IPS-15b (cell line): ENCODE data around the gene HOXA2.

Experiments used
- H3K27me3 ChIP-seq: one replicate; pipeline ENCODE4 v1.6.1; 2013; ENCODE audit warnings: low read length; ENCODE audit not compliant: control insufficient read depth, insufficient read depth
- H3K36me3 ChIP-seq: one replicate; pipeline ENCODE4 v1.6.1; 2013; ENCODE audit warnings: low read length; ENCODE audit not compliant: control insufficient read depth, insufficient read depth
- H3K4me1 ChIP-seq: one replicate; pipeline ENCODE4 v1.6.1; 2013; ENCODE audit warnings: mild to moderate bottlenecking, low read length; ENCODE audit not compliant: control insufficient read depth, insufficient read depth
- H3K4me3 ChIP-seq: one replicate; pipeline ENCODE4 v1.5.1; 2013; ENCODE audit warnings: low read depth, low read length
- H3K9ac ChIP-seq: one replicate; pipeline ENCODE4 v1.6.1; 2013; ENCODE audit warnings: low read depth, mild to moderate bottlenecking, low read length
- H3K9me3 ChIP-seq: one replicate; pipeline ENCODE4 v1.6.1; 2013; ENCODE audit warnings: mild to moderate bottlenecking, low read length; ENCODE audit not compliant: control insufficient read depth, insufficient read depth

Gene HOXA2

GRCh38 chr7:27128776-27129728 is 26.6 kb upstream of the HOXA2 start:
- H3K27me3 ChIP-seq: peaks cover 92% of the 10 kb centered on the region
- H3K4me3 ChIP-seq: peak overlapping the region; percentile 3
- H3K9me3 ChIP-seq: no peaks in the 10 kb centered on the region
- H3K9ac ChIP-seq: no peak overlapping the region
- H3K4me1 ChIP-seq: no peaks in the 10 kb centered on the region
- H3K36me3 ChIP-seq: no peaks in the 10 kb centered on the region

DNA sequence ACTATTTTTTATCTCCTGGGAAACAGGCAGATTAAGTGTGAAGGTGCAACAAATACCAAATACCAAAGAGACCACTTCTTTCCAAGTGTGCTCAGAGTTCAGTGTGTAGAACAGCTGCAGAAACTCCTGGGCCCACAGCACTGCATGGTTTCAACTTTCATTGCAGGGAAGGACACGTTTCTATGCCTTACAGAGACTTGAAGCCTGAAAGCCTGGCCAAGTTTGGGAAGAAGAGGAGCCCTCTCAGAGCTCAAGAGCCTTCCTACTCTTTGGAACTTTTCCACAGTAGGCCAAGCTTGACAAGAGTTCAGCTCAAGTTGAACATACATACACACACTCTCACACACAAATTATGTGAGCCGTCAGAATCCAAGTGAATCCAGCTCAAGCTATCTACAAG is 25.6 kb upstream of the HOXA2 start:
- no peaks in the 10 kb centered on the region for H3K9me3 ChIP-seq
- H3K36me3 ChIP-seq: no peaks in the 10 kb centered on the region
- H3K9ac ChIP-seq: no peak overlapping the region
- H3K4me3 ChIP-seq: peak overlapping the region; percentile 14
- H3K27me3 ChIP-seq: peaks cover 92% of the 10 kb centered on the region
- H3K4me1 ChIP-seq: no peaks in the 10 kb centered on the region

GRCh38 chr7:27126596-27127327 is 24.3 kb upstream of the HOXA2 start:
- H3K4me3 ChIP-seq: no peak overlapping the region
- no peaks in the 10 kb centered on the region for H3K9me3 ChIP-seq
- H3K4me1 ChIP-seq: no peaks in the 10 kb centered on the region
- peaks cover 92% of the 10 kb centered on the region for H3K27me3 ChIP-seq
- H3K9ac ChIP-seq: no peak overlapping the region
- no peaks in the 10 kb centered on the region for H3K36me3 ChIP-seq

DNA sequence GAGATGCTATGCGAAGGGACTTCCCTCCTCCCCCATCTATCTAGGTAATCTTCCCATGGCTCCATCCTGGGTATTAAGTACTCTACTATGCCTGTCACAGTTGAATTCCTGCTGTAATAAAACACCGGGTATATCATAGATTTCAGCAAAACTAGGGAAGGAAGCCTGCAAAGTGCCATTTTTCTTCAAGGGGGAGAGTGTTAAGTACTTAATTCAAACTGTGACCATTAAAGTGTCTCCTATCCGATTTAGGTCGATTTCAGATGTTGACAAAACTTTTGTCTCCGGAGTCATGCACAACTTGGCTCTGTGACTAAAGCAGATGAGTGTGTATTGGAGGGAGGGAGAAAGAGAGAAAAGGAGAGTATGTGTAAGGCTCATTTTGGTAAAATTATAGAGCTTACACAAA is 23.5 kb upstream of the HOXA2 start:
- no peaks in the 10 kb centered on the region for H3K4me1 ChIP-seq
- no peaks in the 10 kb centered on the region for H3K36me3 ChIP-seq
- peaks cover 92% of the 10 kb centered on the region for H3K27me3 ChIP-seq
- H3K4me3 ChIP-seq: no peak overlapping the region
- H3K9ac ChIP-seq: no peak overlapping the region
- no peaks in the 10 kb centered on the region for H3K9me3 ChIP-seq

GRCh38 chr7:27124902-27125689 is 22.6 kb upstream of the HOXA2 start:
- H3K4me1 ChIP-seq: no peaks in the 10 kb centered on the region
- H3K9ac ChIP-seq: no peak overlapping the region
- H3K36me3 ChIP-seq: no peaks in the 10 kb centered on the region
- H3K9me3 ChIP-seq: no peaks in the 10 kb centered on the region
- peak overlapping the region; percentile 33 for H3K4me3 ChIP-seq
- peaks cover 100% of the 10 kb centered on the region for H3K27me3 ChIP-seq

GRCh38 chr7:27124096-27124901 is 21.8 kb upstream of the HOXA2 start:
- H3K4me1 ChIP-seq: no peaks in the 10 kb centered on the region
- H3K4me3 ChIP-seq: peak overlapping the region; percentile 33
- peaks cover 100% of the 10 kb centered on the region for H3K27me3 ChIP-seq
- no peaks in the 10 kb centered on the region for H3K36me3 ChIP-seq
- H3K9me3 ChIP-seq: no peaks in the 10 kb centered on the region
- H3K9ac ChIP-seq: no peak overlapping the region

- Histone ChIP-seq H3K4me3 (peak overlapping the region; percentile 33), H3K4me1 (no peaks in the 10 kb centered on the region), H3K27me3 (peaks cover 100% of the 10 kb centered on the region), H3K9me3 (no peaks in the 10 kb centered on the region), H3K9ac (no peak overlapping the region), H3K36me3 (no peaks in the 10 kb centered on the region)
Measured at GRCh38 chr7:27123477-27124053, 21.1 kb upstream of the HOXA2 start.

DNA sequence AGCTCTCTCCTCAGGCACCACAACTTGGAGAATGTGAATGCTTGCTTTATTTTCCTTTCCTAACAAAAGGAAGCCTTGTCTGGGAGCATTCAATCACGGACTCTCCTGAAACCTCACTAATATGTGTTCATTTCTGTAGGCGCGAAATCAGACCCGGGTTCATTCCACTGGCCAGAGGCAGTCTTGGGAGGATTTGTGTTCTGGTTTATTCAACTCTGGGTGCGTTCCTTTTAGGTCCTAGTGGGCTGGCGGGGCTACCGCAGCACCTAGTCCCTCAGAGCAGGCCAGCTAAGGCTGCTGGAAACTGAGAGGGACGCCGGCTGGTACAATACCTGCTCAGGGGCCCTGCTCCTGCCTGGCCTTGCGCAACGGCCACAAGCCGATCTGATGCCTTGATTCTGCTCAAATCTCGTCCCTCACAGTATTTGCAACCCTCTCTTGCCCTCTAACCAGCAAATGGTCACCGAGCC is 20.6 kb upstream of the HOXA2 start:
- Histone ChIP-seq H3K36me3 (no peaks in the 10 kb centered on the region), H3K4me1 (no peaks in the 10 kb centered on the region), H3K9me3 (no peaks in the 10 kb centered on the region), H3K4me3 (peak overlapping the region; percentile 33), H3K27me3 (peaks cover 100% of the 10 kb centered on the region), H3K9ac (no peak overlapping the region)

GRCh38 chr7:27122077-27122910 is 19.8 kb upstream of the HOXA2 start:
- Histone ChIP-seq H3K4me1 (no peaks in the 10 kb centered on the region), H3K4me3 (no peak overlapping the region), H3K36me3 (no peaks in the 10 kb centered on the region), H3K27me3 (peaks cover 100% of the 10 kb centered on the region), H3K9ac (no peak overlapping the region), H3K9me3 (no peaks in the 10 kb centered on the region)

DNA sequence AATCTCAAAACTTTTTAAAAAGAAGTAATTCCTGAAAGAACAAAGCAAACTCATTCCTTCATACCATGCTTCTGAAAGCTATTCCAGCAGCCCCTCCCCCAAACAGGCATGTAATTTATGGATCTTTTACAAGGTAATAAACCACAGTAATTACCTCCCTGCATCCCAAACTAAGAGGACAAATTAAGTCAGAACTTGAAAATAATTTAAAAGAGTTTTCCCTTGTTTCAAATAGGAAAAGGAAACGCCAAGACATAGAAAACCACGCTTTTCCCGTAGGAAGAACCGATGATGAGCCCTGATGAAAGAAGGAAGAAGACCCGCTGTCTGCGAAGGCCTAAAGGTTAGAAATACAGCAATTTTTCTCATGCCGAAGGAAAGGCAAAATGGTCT is 19.2 kb upstream of the HOXA2 start:
- Histone ChIP-seq H3K27me3 (peaks cover 100% of the 10 kb centered on the region), H3K4me3 (no peak overlapping the region), H3K9me3 (no peaks in the 10 kb centered on the region), H3K9ac (no peak overlapping the region), H3K4me1 (no peaks in the 10 kb centered on the region), H3K36me3 (no peaks in the 10 kb centered on the region)
